NCI-H128 (cell line): ENCODE results near the gene MRPL9.
"Not testable (repeated sequence)": the region's sequence is repeated elsewhere in the genome, so short reads cannot be mapped to it uniquely, and the experiment has no call there.

Source experiments
- DNase-seq: peaks from one replicate; lab custom pipeline; 2025; ENCODE audit not compliant: unreplicated experiment; lab: John Stamatoyannopoulos, UW

The MRPL9 gene

DNA sequence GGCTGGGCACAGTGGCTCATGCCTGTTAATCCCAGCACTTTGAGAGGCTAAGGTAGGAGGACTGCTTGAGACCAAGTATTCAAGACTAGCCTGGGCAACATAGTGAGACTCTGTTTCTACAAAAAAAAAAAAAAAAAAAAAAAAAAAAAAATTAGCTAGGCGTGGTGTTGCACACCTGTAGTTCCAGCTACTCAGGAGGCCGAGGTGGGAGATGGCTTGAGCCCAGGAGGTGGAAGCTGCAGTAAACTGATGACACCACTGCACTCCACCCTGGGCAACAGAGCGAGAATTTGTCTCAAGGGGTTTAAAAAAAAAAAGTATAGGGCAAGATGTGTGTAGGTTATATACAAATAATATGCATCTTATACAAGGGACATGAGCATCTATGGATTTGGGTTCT is 24.4 kb upstream of the MRPL9 start:
- DNase-seq: no peak

GRCh38 chr1:151783796-151784195 is 20.5 kb upstream of the MRPL9 start:
- DNase-seq: no peak

- DNase-seq: no peak
Measured at GRCh38 chr1:151782741-151783140, 19.4 kb upstream of the MRPL9 start.

GRCh38 chr1:151782026-151782425 is 18.7 kb upstream of the MRPL9 start:
- DNase-seq: not testable (repeated sequence)

- not testable (repeated sequence) for DNase-seq
Measured at GRCh38 chr1:151780736-151781135, 17.4 kb upstream of the MRPL9 start.

GRCh38 chr1:151779852-151780251 is 16.6 kb upstream of the MRPL9 start:
- DNase-seq: no peak

GRCh38 chr1:151777317-151777716 is 14.0 kb upstream of the MRPL9 start:
- DNase-seq: no peak

DNA sequence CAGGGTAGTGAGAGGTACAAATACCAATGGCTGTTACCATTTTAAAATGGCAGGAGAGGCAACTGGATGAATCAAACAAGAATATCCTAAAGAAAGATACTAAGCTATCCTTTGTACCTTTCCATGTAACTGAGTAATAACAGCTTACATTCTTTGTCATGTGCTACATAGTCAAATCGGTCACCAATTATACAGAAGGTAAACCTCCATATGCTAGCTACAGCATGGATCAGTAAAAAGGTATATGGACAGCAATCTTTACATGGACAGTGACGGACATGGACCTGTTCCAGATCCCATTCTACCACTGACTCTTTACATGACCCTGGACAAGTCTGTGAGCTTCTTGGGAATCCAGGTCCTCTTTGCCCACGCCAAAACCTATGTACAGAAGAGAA is 13.4 kb upstream of the MRPL9 start:
- DNase-seq: no peak

DNA sequence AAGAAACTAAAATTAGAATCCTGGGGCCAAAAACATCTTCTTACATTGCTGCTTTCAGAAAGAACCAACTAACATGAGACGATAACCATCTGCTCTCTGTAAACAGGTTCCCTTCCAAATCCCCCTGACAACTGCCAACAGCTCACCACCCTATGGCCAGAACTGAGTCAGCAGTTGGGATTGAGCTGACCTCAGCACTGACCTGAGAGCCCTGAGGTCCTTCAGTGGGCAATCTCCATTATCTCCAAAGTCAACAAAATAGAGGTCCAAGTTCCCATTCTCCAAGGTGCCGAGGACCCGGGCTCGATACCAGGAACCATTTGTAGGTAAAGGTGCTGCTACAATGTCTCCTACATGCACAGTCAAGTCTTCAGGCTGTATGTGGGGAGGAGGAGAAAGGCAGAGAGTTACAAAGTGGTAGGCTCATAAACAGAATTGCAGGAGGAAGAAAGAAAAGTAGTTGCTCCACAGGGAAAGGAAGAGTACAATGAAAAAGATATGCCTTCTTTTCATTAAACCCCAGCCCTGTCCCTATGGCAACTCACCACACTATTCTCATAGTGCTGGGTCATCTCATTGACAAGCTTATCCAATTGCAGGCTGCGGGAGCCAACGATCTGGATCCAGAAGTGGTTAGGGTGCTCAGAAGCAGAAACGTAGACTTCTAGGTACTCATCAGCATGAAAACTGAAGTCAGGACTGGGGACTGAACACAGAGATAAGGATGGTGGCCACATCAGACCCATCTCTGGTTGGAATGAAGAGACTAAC is 12.8 kb upstream of the MRPL9 start:
- DNase-seq: no peak

DNA sequence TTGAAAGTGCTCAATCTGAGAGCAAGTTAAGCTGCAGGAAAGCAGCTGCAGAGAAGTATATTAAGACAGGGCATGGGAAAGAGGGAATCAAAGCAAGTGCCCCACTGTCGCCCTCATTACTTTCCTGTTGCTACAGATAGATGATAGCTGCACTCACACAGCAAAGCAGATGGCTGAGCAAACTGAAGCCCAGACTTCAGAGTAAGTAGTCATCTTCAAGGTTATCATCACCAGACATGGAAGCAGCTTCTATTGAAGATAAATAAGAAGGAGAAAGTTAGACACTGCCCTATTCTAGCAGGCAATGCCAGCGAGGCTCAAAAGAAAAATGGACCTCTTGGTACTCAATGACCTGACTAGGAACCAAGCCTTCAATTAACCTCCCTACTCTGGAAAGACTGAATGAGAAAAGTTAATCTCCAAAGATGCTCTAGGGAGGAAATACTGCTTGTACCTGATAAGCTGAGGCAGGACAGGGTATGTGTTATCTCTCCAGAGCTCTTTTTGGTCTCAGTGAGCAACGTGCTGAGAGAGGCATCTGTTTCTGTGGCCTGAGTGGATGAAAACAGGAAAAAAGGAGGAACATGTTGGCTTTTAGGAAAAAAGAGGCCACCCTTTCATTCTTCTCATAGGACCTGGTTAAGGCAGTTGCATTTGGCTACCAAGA is 11.1 kb upstream of the MRPL9 start:
- DNase-seq: no peak

- DNase-seq: no peak
Measured at GRCh38 chr1:151773702-151774101, 10.4 kb upstream of the MRPL9 start.

GRCh38 chr1:151769270-151769669 is 6.0 kb upstream of the MRPL9 start:
- DNase-seq: not testable (repeated sequence)

GRCh38 chr1:151768351-151769066 is 5.2 kb upstream of the MRPL9 start:
- DNase-seq: not testable (repeated sequence)

DNA sequence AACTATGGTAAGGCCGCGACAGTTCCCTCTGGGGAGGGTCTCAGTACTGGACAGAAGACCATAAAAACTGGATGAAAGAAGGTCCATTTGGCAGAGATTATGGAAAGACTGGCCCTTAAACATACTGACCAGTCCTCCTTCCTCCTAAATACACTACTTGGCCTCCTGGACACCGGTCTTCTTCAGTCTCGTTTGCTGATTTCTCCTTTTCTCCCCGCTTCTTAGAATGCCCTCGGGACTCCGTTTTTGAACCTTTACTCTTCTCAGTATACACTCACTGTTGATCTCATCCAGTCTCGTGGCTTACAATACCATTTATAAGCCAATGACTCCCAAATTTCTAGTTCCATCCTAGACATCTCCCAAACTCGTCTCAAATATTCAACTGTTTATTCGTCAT is 694 bp upstream of the MRPL9 start:
- DNase-seq: no peak

DNA sequence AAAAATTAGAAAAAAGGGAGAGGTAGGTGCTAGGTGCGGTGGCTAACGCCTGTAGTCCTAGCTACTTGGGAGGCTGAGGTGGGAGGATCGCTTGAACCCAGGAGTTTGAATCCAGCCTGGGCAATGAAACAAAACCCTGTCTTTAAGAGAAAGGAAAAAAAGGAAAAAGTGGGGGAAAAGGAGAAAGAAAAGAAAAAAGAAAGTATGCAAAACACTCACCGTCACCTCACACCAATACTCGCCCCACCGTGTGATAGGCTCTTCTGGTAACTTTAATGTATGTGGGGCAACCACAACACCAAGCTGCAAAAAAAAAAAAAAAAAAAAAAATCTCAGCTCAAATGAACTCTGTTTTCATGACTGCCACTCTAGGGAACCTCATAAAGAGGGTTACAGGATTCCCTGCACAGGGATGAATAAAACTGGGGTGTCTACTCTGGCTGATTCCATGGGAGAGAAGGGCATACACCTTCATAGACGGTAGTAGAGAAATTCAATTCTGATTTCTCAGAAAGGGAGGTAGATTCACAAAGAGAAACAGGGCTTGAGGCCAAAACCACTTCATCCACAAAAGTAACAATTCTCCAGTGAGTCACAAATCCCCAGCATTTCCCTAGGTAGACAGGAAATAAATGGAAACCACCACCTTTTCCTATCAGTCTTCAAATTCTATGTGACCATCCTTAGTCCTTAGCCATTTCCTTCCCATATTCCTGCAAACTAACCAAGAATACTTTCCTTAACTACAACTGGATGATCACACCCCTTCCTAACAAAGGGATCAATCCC is 2.5 kb downstream of the MRPL9 start:
- no peak for DNase-seq

GRCh38 chr1:151759241-151759640 is 4.1 kb downstream of the MRPL9 start:
- DNase-seq: no peak

- DNase-seq: no peak
Measured at GRCh38 chr1:151756291-151756690, 7.0 kb downstream of the MRPL9 start.

GRCh38 chr1:151741516-151741915 is 21.8 kb downstream of the MRPL9 start:
- DNase-seq: no peak

DNA sequence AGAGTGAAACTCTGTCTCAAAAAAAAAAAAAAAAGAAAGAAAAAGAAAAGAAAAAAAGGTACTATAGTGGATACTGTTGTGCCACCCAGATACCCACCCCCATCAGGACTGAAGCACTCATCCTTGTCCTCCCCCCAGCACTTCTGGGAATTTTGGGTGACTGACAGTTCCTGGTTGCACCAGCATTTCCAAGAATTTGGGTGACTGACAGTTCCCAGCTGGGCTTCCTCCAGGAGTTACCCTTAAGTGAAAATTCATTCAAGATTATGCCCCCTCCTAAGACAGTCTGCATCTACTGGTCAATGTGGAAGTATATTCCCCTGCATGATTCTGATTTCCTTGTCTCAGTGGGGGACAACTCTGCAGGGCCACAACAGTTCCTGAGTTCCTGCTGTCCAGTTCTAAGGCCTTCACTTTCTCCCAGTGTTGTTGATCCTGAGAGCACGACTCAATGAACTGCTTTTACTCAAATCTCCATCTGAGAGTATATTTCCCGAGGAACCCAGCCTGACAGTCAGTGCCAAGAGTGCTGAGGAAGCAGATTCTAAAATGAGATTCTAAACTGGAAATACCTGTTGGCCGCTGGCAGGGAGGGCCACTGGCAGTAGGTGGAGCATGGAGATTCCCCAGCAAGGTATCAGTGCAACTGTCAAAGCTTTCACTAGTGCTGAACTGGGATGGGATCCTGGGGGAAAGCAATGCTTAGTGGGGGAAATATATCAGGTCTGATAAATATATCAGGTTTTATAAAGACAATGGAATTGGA is 23.5 kb downstream of the MRPL9 start:
- no peak for DNase-seq

DNA sequence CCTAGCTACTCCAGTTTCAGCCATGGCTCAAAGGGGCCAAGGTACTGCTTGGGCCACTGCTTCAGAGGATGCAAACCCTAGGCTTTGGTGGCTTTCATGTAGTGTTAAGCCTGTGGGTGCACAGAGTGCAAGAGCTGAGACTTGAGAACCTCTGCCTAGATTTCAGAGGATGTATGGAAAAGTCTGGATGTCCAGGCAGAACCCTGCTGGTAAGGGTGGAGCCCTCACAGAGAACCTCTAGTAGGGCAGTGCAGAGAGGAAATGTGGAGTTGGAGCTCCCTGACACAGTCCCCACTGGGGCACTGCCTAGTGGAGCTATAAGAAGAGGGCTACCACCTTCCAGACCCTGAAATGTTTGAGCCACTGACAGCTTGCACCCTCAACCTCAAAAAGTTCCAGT is 25.8 kb downstream of the MRPL9 start:
- DNase-seq: no peak

DNA sequence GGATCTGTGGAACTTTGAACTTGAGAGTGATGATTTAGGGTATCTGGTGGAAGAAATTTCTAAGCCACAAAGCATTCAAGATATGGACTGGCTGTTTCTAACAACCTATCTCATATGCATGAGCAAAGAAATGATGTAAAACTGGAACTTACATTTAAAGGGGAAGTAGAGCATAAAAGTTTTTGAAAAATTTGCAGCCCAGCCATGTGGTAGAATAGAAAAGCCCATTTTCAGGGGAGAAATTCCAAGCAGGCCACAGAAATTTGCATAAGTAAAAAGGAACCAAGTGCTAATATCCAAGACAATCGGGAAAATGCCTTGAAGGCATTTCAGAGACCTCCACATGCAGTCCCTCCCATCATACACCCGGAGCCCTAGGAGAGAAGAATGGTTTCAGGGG is 26.3 kb downstream of the MRPL9 start:
- no peak for DNase-seq
